Activated CD4-positive, alpha-beta T cell treated with anti-CD3 and anti-CD28 coated beads, Interleukin-2, amount 10 ng/mL, durations not matched to agents 7 days and 5 days (primary cell): ENCODE results near the gene SAV1. TPM values are rescaled to one million over a fixed set of nuclear protein-coding genes. Genes with fewer than 3 reads are reported as not detected.
"Not testable (repeated sequence)": the region's sequence is repeated elsewhere in the genome, so short reads cannot be mapped to it uniquely, and the experiment has no call there.

Source experiments
- CTCF ChIA-PET: fragments of 350-600 bp; sonication (Branson Sonifier 250); formaldehyde crosslinking; loops from one replicate; lab custom pipeline; 2021; ENCODE audit warnings: antibody characterized with exemption; lab: Charles Lee
- POLR2A ChIA-PET: fragments of 350-600 bp; sonication (Branson Sonifier 250); formaldehyde crosslinking; loops from one replicate; lab custom pipeline; 2021; ENCODE audit warnings: antibody characterized with exemption; lab: Charles Lee
- DNase-seq: peaks from one replicate; pipeline ENCODE4 v3.0.0-alpha.2; 2020
- H3K27ac Mint-ChIP-seq: one replicate; pipeline ENCODE4 v1.8.0; 2021; ENCODE audit warnings: mild to moderate bottlenecking, moderate library complexity, mixed read lengths
- H3K27me3 Mint-ChIP-seq: one replicate; pipeline ENCODE4 v1.8.0; 2021; ENCODE audit warnings: mixed read lengths
- H3K36me3 Mint-ChIP-seq: one replicate; pipeline ENCODE4 v1.8.0; 2021; ENCODE audit warnings: low read depth, mixed read lengths
- H3K4me1 Mint-ChIP-seq: one replicate; pipeline ENCODE4 v1.8.0; 2021; ENCODE audit warnings: mixed read lengths
- H3K4me3 Mint-ChIP-seq: one replicate; pipeline ENCODE4 v1.8.0; 2021; ENCODE audit warnings: mild to moderate bottlenecking, moderate library complexity, mixed read lengths
- H3K9me3 Mint-ChIP-seq: one replicate; pipeline ENCODE4 v1.8.0; 2021; ENCODE audit warnings: mixed read lengths
- total RNA-seq, 2 experiments: library from RNA; stranded (reverse); gene quantifications; one replicate each; pipeline ENCODE4 v1.2.3, GENCODE V29; 2021

SAV1 gene
- total RNA-seq, 2 experiments from 2014 or later: 3.4 to 3.9 TPM

- Mint-ChIP-seq H3K27me3 (no peaks in the 10 kb centered on the region), H3K27ac (no peak overlapping the region), H3K36me3 (peaks cover 3% of the 10 kb centered on the region), H3K4me1 (no peaks in the 10 kb centered on the region), H3K4me3 (no peak overlapping the region), H3K9me3 (no peaks in the 10 kb centered on the region)
- DNase-seq: no peak
- POLR2A ChIA-PET: no interaction called here
- CTCF ChIA-PET: interaction anchor here (0.5 kb wide), 1 partner anchor 531 kb away, joined by 5 read pairs; no protein-coding TSS in a partner anchor
Observed at GRCh38 chr14:50657753-50658152, 10.4 kb downstream of the SAV1 start.

- H3K4me3 Mint-ChIP-seq: no peak overlapping the region
- H3K27me3 Mint-ChIP-seq: no peaks in the 10 kb centered on the region
Observed at GRCh38 chr14:50656776-50657175, 11.3 kb downstream of the SAV1 start.

GRCh38 chr14:50649691-50650090, 18.4 kb downstream of the SAV1 start:
- no peak overlapping the region for H3K27ac Mint-ChIP-seq
- no peaks in the 10 kb centered on the region for H3K36me3 Mint-ChIP-seq
- H3K4me1 Mint-ChIP-seq: no peaks in the 10 kb centered on the region
- no peaks in the 10 kb centered on the region for H3K9me3 Mint-ChIP-seq
- ChIA-PET POLR2A (no interaction called here), CTCF (no interaction called here)
- no peaks in the 10 kb centered on the region for H3K27me3 Mint-ChIP-seq
- no peak overlapping the region for H3K4me3 Mint-ChIP-seq
- DNase-seq: no peak

More at GRCh38 chr14:50656776-50657175, 11.3 kb downstream of the SAV1 start:
- Mint-ChIP-seq H3K9me3 (no peaks in the 10 kb centered on the region), H3K36me3 (peaks cover 3% of the 10 kb centered on the region), H3K27ac (no peak overlapping the region), H3K4me1 (no peaks in the 10 kb centered on the region)
- DNase-seq: no peak
- POLR2A ChIA-PET: no interaction called here
- CTCF ChIA-PET: interaction anchor here (0.6 kb wide), 1 partner anchor 128 kb away, joined by 3 read pairs; no protein-coding TSS in a partner anchor

GRCh38 chr14:50647753-50648152, 20.4 kb downstream of the SAV1 start:
- POLR2A ChIA-PET: no interaction called here
- Mint-ChIP-seq H3K27ac (no peak overlapping the region), H3K36me3 (no peaks in the 10 kb centered on the region), H3K9me3 (no peaks in the 10 kb centered on the region), H3K27me3 (no peaks in the 10 kb centered on the region), H3K4me1 (no peaks in the 10 kb centered on the region), H3K4me3 (no peak overlapping the region)
- CTCF ChIA-PET: no interaction called here
- DNase-seq: no peak

- no peak for DNase-seq
- Mint-ChIP-seq H3K27me3 (no peaks in the 10 kb centered on the region), H3K27ac (no peak overlapping the region), H3K4me1 (no peaks in the 10 kb centered on the region), H3K4me3 (no peak overlapping the region), H3K36me3 (no peaks in the 10 kb centered on the region), H3K9me3 (no peaks in the 10 kb centered on the region)
- CTCF ChIA-PET: no interaction called here
- POLR2A ChIA-PET: no interaction called here
Observed at GRCh38 chr14:50647282-50647681, 20.8 kb downstream of the SAV1 start.

GRCh38 chr14:50635141-50635540, 33.0 kb downstream of the SAV1 start:
- no peaks in the 10 kb centered on the region for H3K27me3 Mint-ChIP-seq
- H3K4me1 Mint-ChIP-seq: no peaks in the 10 kb centered on the region
- no peaks in the 10 kb centered on the region for H3K9me3 Mint-ChIP-seq
- CTCF ChIA-PET: no interaction called here
- no peak for DNase-seq
- POLR2A ChIA-PET: interaction anchor here (0.7 kb wide), 1 partner anchor 114 kb away, joined by 3 read pairs; no protein-coding TSS in a partner anchor
- peaks cover 2% of the 10 kb centered on the region for H3K36me3 Mint-ChIP-seq
- no peak overlapping the region for H3K27ac Mint-ChIP-seq
- H3K4me3 Mint-ChIP-seq: no peak overlapping the region

- CTCF ChIA-PET: interaction anchor here (0.6 to 1.1 kb wide), 2 partner anchors 26 to 47 kb away, joined by 3 read pairs; no protein-coding TSS in a partner anchor
- Mint-ChIP-seq H3K27me3 (no peaks in the 10 kb centered on the region), H3K4me3 (no peak overlapping the region), H3K27ac (no peak overlapping the region), H3K9me3 (no peaks in the 10 kb centered on the region), H3K36me3 (no peaks in the 10 kb centered on the region), H3K4me1 (no peaks in the 10 kb centered on the region)
- POLR2A ChIA-PET: no interaction called here
- no peak for DNase-seq
Observed at GRCh38 chr14:50633954-50634353, 34.2 kb downstream of the SAV1 start.

- DNase-seq: no peak
- H3K27me3 Mint-ChIP-seq: no peaks in the 10 kb centered on the region
- ChIA-PET CTCF (no interaction called here), POLR2A (interaction anchor here (0.7 kb wide), 1 partner anchor 144 kb away, joined by 4 read pairs; no protein-coding TSS in a partner anchor)
- no peak overlapping the region for H3K27ac Mint-ChIP-seq
- H3K4me1 Mint-ChIP-seq: no peaks in the 10 kb centered on the region
- no peaks in the 10 kb centered on the region for H3K9me3 Mint-ChIP-seq
- H3K4me3 Mint-ChIP-seq: no peak overlapping the region
- no peaks in the 10 kb centered on the region for H3K36me3 Mint-ChIP-seq
Observed at GRCh38 chr14:50631408-50631821, 36.7 kb downstream of the SAV1 start.

- CTCF ChIA-PET: interaction anchor here (0.6 kb wide), 2 partner anchors 81 to 496 kb away, joined by 3 read pairs; no protein-coding TSS in a partner anchor
Observed at GRCh38 chr14:50624947-50625346, 43.2 kb downstream of the SAV1 start.

GRCh38 chr14:50624447-50624846, 43.7 kb downstream of the SAV1 start:
- CTCF ChIA-PET: no interaction called here

More at GRCh38 chr14:50624947-50625346, 43.2 kb downstream of the SAV1 start:
- H3K27ac Mint-ChIP-seq, H3K4me3 Mint-ChIP-seq, H3K4me1 Mint-ChIP-seq, POLR2A ChIA-PET, H3K27me3 Mint-ChIP-seq, DNase-seq, H3K36me3 Mint-ChIP-seq, H3K9me3 Mint-ChIP-seq: not testable (repeated sequence)

GRCh38 chr14:50622978-50623377, 45.1 kb downstream of the SAV1 start:
- POLR2A ChIA-PET: no interaction called here
- Mint-ChIP-seq H3K27me3 (no peaks in the 10 kb centered on the region), H3K9me3 (no peaks in the 10 kb centered on the region)

More at GRCh38 chr14:50624447-50624846, 43.7 kb downstream of the SAV1 start:
- no peaks in the 10 kb centered on the region for H3K4me1 Mint-ChIP-seq
- DNase-seq: no peak
- POLR2A ChIA-PET: no interaction called here
- no peak overlapping the region for H3K4me3 Mint-ChIP-seq
- no peaks in the 10 kb centered on the region for H3K36me3 Mint-ChIP-seq
- H3K27ac Mint-ChIP-seq: no peak overlapping the region
- H3K9me3 Mint-ChIP-seq: no peaks in the 10 kb centered on the region
- no peaks in the 10 kb centered on the region for H3K27me3 Mint-ChIP-seq

GRCh38 chr14:50620341-50620740, 47.8 kb downstream of the SAV1 start:
- H3K4me3 Mint-ChIP-seq: no peak overlapping the region
- no peak overlapping the region for H3K27ac Mint-ChIP-seq
- POLR2A ChIA-PET: no interaction called here
- no peaks in the 10 kb centered on the region for H3K9me3 Mint-ChIP-seq
- H3K36me3 Mint-ChIP-seq: no peaks in the 10 kb centered on the region
- no peak for DNase-seq
- no peaks in the 10 kb centered on the region for H3K4me1 Mint-ChIP-seq
- H3K27me3 Mint-ChIP-seq: no peaks in the 10 kb centered on the region
- CTCF ChIA-PET: interaction anchor here (1.0 to 1.7 kb wide), 2 partner anchors 13 to 46 kb away, joined by 3 to 4 read pairs; no protein-coding TSS in a partner anchor

More at GRCh38 chr14:50622978-50623377, 45.1 kb downstream of the SAV1 start:
- DNase-seq: no peak
- H3K4me1 Mint-ChIP-seq: no peaks in the 10 kb centered on the region
- H3K36me3 Mint-ChIP-seq: no peaks in the 10 kb centered on the region
- H3K27ac Mint-ChIP-seq: no peak overlapping the region
- CTCF ChIA-PET: no interaction called here
- no peak overlapping the region for H3K4me3 Mint-ChIP-seq

- Mint-ChIP-seq H3K27me3 (no peaks in the 10 kb centered on the region), H3K9me3 (no peaks in the 10 kb centered on the region), H3K4me1 (no peaks in the 10 kb centered on the region), H3K36me3 (no peaks in the 10 kb centered on the region), H3K27ac (no peak overlapping the region), H3K4me3 (no peak overlapping the region)
- ChIA-PET POLR2A (no interaction called here), CTCF (interaction anchor here (1.5 to 1.7 kb wide), 2 partner anchors 47 to 158 kb away, joined by 4 to 6 read pairs; no protein-coding TSS in a partner anchor)
- no peak for DNase-seq
Observed at GRCh38 chr14:50619569-50620141, 48.5 kb downstream of the SAV1 start.
